SK-N-SH (cell line): ENCODE measurements around the gene RASAL2. TPM values are rescaled to one million over a fixed set of nuclear protein-coding genes. Genes with fewer than 3 reads are reported as not detected.

Experiments used
- CTCF ChIA-PET: fragments of 300-600, 350-600 bp; formaldehyde crosslinking; extraction: SDS; loops from one replicate; lab custom pipeline; 2021; lab: Yijun Ruan, JAX
- POLR2A ChIA-PET: fragments of 350-600 bp; sonication (Branson Sonifier 250); formaldehyde crosslinking; extraction: SDS; loops from one replicate; lab custom pipeline; 2020; ENCODE audit warnings: antibody characterized with exemption, inconsistent platforms; lab: Yijun Ruan, JAX
- DNase-seq: peaks from one replicate; pipeline ENCODE4 v3.0.0; 2012
- H2AFZ ChIP-seq: fragments of 200-600 bp; sonication (generic); 2 replicates; pipeline ENCODE4 v1.8.1; 2016; ENCODE audit warnings: antibody characterized with exemption, mild to moderate bottlenecking, low read depth
- H3F3A ChIP-seq: fragments of 200-600 bp; sonication (generic); replicated peaks from 2 replicates; pipeline ENCODE3; 2016; ENCODE audit warnings: antibody characterized with exemption, mild to moderate bottlenecking; ENCODE audit not compliant: insufficient read depth
- H3K27ac ChIP-seq, 2 experiments: fragments of 200-500 bp in 1 of 2; fragments of 200-600 bp in 1 of 2; sonication (Bioruptor generic) in 1 of 2; sonication (generic), shearing (Covaris generic) in 1 of 2; 2 replicates each; pipeline versions ENCODE4 v1.5.1 to v1.6.1; 2014 to 2016; ENCODE audit warnings: low read depth in 2 of 2, inconsistent platforms in 1 of 2, low read length in 1 of 2, mild to moderate bottlenecking in 1 of 2, mixed read lengths in 1 of 2
- H3K27me3 ChIP-seq: fragments of 200-600 bp; sonication (generic), shearing (Covaris generic); 2 replicates; pipeline ENCODE4 v1.6.1; 2016; ENCODE audit warnings: mixed run types; ENCODE audit not compliant: insufficient read depth
- H3K36me3 ChIP-seq, 2 experiments: fragments of 200-500 bp in 1 of 2; fragments of 200-600 bp in 1 of 2; sonication (Bioruptor generic) in 1 of 2; sonication (generic) in 1 of 2; replicated peaks in 1 of 2; 2 replicates each; pipeline versions ENCODE3 to v1.5.1; 2014 to 2016; ENCODE audit warnings: low read length in 1 of 2, mild to moderate bottlenecking in 1 of 2; ENCODE audit not compliant: insufficient read depth in 2 of 2, control insufficient read depth in 1 of 2
- H3K4me1 ChIP-seq, 2 experiments: fragments of 200-500 bp in 1 of 2; fragments of 200-600 bp in 1 of 2; sonication (Bioruptor generic) in 1 of 2; sonication (generic), shearing (Covaris generic) in 1 of 2; 2 replicates each; pipeline versions ENCODE4 v1.5.1 to v1.6.1; 2014 to 2016; ENCODE audit warnings: low read depth in 1 of 2, low read length in 1 of 2, mixed run types in 1 of 2; ENCODE audit not compliant: insufficient read depth in 2 of 2, control insufficient read depth in 1 of 2
- H3K4me2 ChIP-seq: fragments of 200-600 bp; sonication (generic), shearing (Covaris generic); 2 replicates; pipeline ENCODE4 v1.6.1; 2017; ENCODE audit warnings: mixed run types
- H3K4me3 ChIP-seq, 2 experiments: fragments of 200-500 bp in 1 of 2; fragments of 200-600 bp in 1 of 2; sonication (Bioruptor generic) in 1 of 2; sonication (generic), shearing (Covaris generic) in 1 of 2; 2 replicates each; pipeline versions ENCODE4 v1.5.1 to v1.8.1; 2014 to 2016; ENCODE audit warnings: low read depth in 2 of 2, inconsistent platforms in 1 of 2, low read length in 1 of 2, mild to moderate bottlenecking in 1 of 2, mixed read lengths in 1 of 2, moderate library complexity in 1 of 2
- H3K79me2 ChIP-seq: fragments of 200-600 bp; sonication (generic); 2 replicates; pipeline ENCODE4 v1.8.1; 2017; ENCODE audit warnings: mild to moderate bottlenecking; ENCODE audit not compliant: insufficient read depth
- H3K9ac ChIP-seq: fragments of 200-600 bp; sonication (generic); 2 replicates; pipeline ENCODE4 v1.6.1; 2017; ENCODE audit warnings: mixed run types
- H3K9me2 ChIP-seq: fragments of 200-600 bp; sonication (generic); 2 replicates; pipeline ENCODE4 v1.6.1; 2017; ENCODE audit warnings: mixed run types
- H3K9me3 ChIP-seq: fragments of 200-600 bp; sonication (generic); 2 replicates; pipeline ENCODE4 v1.6.1; 2017; ENCODE audit warnings: mixed run types, mild to moderate bottlenecking, moderate library complexity
- H4K20me1 ChIP-seq: fragments of 200-600 bp; sonication (generic); 2 replicates; pipeline ENCODE4 v1.6.1; 2017; ENCODE audit warnings: mild to moderate bottlenecking, mixed run types; ENCODE audit not compliant: insufficient read depth
- CHD2 ChIP-seq: fragments of 150-350 bp; IDR thresholded peaks from 2 replicates; pipeline ENCODE4 v1.6.1; 2018; ENCODE audit warnings: low read length; ENCODE audit not compliant: partially characterized antibody
- FOSL2 ChIP-seq: IDR thresholded peaks from 2 replicates; pipeline ENCODE4 v1.4.0; 2012; ENCODE audit warnings: low read depth, mild to moderate bottlenecking, moderate library complexity, borderline replicate concordance
- JUND ChIP-seq: IDR thresholded peaks from 2 replicates; pipeline ENCODE4 v1.4.0; 2012
- MEF2A ChIP-seq: IDR thresholded peaks from 2 replicates; pipeline ENCODE4 v1.4.0; 2012; ENCODE audit warnings: low read depth, borderline replicate concordance
- MXI1 ChIP-seq: IDR thresholded peaks from 2 replicates; pipeline ENCODE4 v1.6.1; 2012; ENCODE audit warnings: mild to moderate bottlenecking, low read depth, low read length, improper control_type of control experiment
- NRF1 ChIP-seq: IDR thresholded peaks from 2 replicates; pipeline ENCODE4 v1.6.1; 2012; ENCODE audit warnings: low read depth, mild to moderate bottlenecking, low read length
- POLR2AphosphoS5 ChIP-seq: IDR thresholded peaks from 2 replicates; pipeline ENCODE4 v1.6.1; 2012; ENCODE audit warnings: low read depth, low read length
- RCOR1 ChIP-seq: fragments of 150-350 bp; IDR thresholded peaks from 2 replicates; pipeline ENCODE4 v1.6.1; 2017; ENCODE audit warnings: antibody characterized with exemption, low read length
- REST ChIP-seq: IDR thresholded peaks from 2 replicates; pipeline ENCODE4 v1.6.1; 2012; ENCODE audit warnings: mild to moderate bottlenecking, low read depth, low read length, moderate library complexity
- RXRA ChIP-seq: IDR thresholded peaks from 2 replicates; pipeline ENCODE4 v1.4.0; 2012; ENCODE audit warnings: low read depth, mild to moderate bottlenecking, borderline replicate concordance
- TAF1 ChIP-seq: IDR thresholded peaks from 2 replicates; pipeline ENCODE4 v1.6.1; 2012; ENCODE audit warnings: low read depth, mild to moderate bottlenecking, low read length, moderate library complexity, borderline replicate concordance
- TCF12 ChIP-seq: IDR thresholded peaks from 2 replicates; pipeline ENCODE4 v1.4.0; 2012
- TEAD4 ChIP-seq: IDR thresholded peaks from 2 replicates; pipeline ENCODE4 v1.4.0; 2012; ENCODE audit warnings: mild to moderate bottlenecking, borderline replicate concordance; ENCODE audit not compliant: insufficient read depth
- USF1 ChIP-seq: IDR thresholded peaks from 2 replicates; pipeline ENCODE4 v1.4.0; 2012; ENCODE audit warnings: low read depth, borderline replicate concordance
- USF2 ChIP-seq: fragments of 150-350 bp; IDR thresholded peaks from 2 replicates; pipeline ENCODE4 v1.6.1; 2017; ENCODE audit warnings: antibody characterized with exemption, low read length, low read depth, borderline replicate concordance
- WGBS: methylation state at CpG from one replicate; pipeline ENCODE4 v1.1.6; 2017; ENCODE audit warnings: low lambda C conversion rate; 5-methylcytosine and 5-hydroxymethylcytosine counted together
- polyA plus RNA-seq, 3 experiments: library from polyadenylated mRNA; depleted of rRNA; stranded (reverse); fragments of >200 nt; gene quantifications; 2 replicates each; pipeline ENCODE4 v1.2.3, GENCODE V29; 2012
- TF ChIP-seq, protein P1 (sequence below): IDR thresholded peaks from 2 replicates; pipeline ENCODE4 v1.4.0; 2012; ENCODE audit warnings: low read depth
- TF ChIP-seq, protein P2 (sequence below): IDR thresholded peaks from 2 replicates; pipeline ENCODE4 v1.4.0; 2012; ENCODE audit warnings: low read depth, borderline replicate concordance
- TF ChIP-seq, protein P3 (sequence below): IDR thresholded peaks from 2 replicates; pipeline ENCODE4; 2012

The RASAL2 gene
- polyA plus RNA-seq, 1 of the 3 experiments (the other 2 are of a cell fraction) = 6.9 TPM

DNA sequence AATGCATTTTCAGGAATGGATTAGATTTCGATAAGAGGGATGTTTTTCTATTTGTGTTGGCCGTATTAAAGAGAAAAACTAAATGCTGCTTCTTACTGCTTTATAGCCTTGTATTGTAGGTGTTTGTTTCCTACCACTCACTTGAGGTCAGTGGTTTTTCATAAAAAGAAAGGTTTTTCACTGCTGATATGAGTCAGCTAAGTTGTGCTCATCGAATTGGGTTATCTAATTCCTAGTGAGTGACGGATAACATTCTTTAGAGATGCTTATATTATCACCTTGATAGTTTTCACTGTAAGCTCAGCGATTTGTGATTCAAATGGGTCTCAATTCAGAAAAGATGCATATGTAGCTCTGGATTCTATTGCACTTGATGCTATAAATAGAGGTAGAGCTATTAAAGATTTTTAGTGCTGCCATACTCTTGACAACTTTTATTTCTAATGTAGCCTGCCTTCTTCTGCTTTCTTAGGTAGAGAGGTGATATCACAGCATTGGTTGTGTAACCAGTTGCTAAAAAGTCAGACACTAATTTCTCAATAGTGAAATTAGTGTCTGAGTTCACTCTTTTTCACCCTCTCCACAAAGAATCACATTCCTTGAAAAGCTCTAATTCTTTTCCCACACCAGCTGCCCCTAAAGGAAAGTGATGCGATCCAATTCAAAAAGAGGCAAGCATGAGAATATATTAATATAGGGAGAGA is 180.0 kb downstream of the RASAL2 start:
- H3K79me2 ChIP-seq = peaks cover 70% of the 10 kb centered on the region

More for the DNA sequence above, 180.0 kb downstream of the RASAL2 start:
- ChIA-PET POLR2A (no interaction called here), CTCF (interaction anchor here (1.4 kb wide), 1 partner anchor 26 kb away, joined by 4 read pairs; no protein-coding TSS in a partner anchor)
- H3K9me3 ChIP-seq = no peaks in the 10 kb centered on the region
- WGBS = 76% methylated on average over 6 of the region's 6 CpGs
- peaks cover 0 to 15% of the 10 kb centered on the region in 2 experiments; a peak in 2 of 4 replicates for H3K4me1 ChIP-seq
- no peaks in the 10 kb centered on the region for H3K9me2 ChIP-seq
- no peak overlapping the region for H2AFZ ChIP-seq
- H3K36me3 ChIP-seq = no peaks in the 10 kb centered on the region
- no peak for DNase-seq
- no peak overlapping the region for H3K4me3 ChIP-seq
- H3K27me3 ChIP-seq = no peaks in the 10 kb centered on the region
- no peak overlapping the region for H3K9ac ChIP-seq
- 0 out of 4 replicates have a peak overlapping the region, but pooled peaks of 1 of the 2 experiments have one; percentile 14 for H3K27ac ChIP-seq
- H3K4me2 ChIP-seq = no peak overlapping the region
- H3F3A ChIP-seq = peaks cover 13% of the 10 kb centered on the region
- TF ChIP-seq MEF2A (no peak), TEAD4 (no peak), MXI1 (no peak), REST (no peak), FOSL2 (peak; percentile 55), JUND (peak; percentile 44; the same call in 1 of the 2 replicates), RXRA (no peak), NRF1 (no peak), POLR2AphosphoS5 (no peak), TAF1 (no peak), USF2 (no peak), USF1 (no peak), RCOR1 (no peak), CHD2 (no peak), TCF12 (no peak)
- TF ChIP-seq, protein P1, sequence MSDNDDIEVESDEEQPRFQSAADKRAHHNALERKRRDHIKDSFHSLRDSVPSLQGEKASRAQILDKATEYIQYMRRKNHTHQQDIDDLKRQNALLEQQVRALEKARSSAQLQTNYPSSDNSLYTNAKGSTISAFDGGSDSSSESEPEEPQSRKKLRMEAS = no peak
- TF ChIP-seq, protein P2, sequence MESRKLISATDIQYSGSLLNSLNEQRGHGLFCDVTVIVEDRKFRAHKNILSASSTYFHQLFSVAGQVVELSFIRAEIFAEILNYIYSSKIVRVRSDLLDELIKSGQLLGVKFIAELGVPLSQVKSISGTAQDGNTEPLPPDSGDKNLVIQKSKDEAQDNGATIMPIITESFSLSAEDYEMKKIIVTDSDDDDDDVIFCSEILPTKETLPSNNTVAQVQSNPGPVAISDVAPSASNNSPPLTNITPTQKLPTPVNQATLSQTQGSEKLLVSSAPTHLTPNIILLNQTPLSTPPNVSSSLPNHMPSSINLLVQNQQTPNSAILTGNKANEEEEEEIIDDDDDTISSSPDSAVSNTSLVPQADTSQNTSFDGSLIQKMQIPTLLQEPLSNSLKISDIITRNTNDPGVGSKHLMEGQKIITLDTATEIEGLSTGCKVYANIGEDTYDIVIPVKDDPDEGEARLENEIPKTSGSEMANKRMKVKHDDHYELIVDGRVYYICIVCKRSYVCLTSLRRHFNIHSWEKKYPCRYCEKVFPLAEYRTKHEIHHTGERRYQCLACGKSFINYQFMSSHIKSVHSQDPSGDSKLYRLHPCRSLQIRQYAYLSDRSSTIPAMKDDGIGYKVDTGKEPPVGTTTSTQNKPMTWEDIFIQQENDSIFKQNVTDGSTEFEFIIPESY = no peak
- TF ChIP-seq, protein P3, sequence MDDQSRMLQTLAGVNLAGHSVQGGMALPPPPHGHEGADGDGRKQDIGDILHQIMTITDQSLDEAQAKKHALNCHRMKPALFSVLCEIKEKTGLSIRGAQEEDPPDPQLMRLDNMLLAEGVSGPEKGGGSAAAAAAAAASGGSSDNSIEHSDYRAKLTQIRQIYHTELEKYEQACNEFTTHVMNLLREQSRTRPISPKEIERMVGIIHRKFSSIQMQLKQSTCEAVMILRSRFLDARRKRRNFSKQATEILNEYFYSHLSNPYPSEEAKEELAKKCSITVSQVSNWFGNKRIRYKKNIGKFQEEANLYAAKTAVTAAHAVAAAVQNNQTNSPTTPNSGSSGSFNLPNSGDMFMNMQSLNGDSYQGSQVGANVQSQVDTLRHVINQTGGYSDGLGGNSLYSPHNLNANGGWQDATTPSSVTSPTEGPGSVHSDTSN = peak; percentile 7; the same call in 1 of the 2 replicates
- H4K20me1 ChIP-seq = no peaks in the 10 kb centered on the region
